ENCODE results near the gene CYP2B6.
"Not testable (repeated sequence)": the region's sequence is repeated elsewhere in the genome, so short reads cannot be mapped to it uniquely, and the experiment has no call there.

Gene CYP2B6

DNA sequence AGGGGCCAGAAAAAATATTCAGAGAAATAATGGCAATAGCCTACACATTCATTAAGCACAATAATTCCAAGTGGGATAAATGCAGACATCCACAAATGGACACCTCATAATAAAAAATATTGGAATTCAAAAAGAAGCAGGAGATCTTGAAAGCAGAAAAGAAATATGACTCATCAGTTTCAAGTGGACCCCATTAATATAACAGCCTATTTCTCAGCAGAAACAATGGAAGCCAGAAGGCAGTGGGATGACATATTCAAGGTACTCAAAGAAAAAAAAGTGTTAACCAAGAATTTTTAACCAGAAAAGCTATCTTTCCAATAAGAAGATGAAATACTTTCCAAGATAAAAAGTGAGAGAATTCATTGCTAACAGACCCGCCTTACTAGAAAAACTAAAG, 48.7 kb downstream of the CYP2B6 start:
- DNase-seq: no peak

DNA sequence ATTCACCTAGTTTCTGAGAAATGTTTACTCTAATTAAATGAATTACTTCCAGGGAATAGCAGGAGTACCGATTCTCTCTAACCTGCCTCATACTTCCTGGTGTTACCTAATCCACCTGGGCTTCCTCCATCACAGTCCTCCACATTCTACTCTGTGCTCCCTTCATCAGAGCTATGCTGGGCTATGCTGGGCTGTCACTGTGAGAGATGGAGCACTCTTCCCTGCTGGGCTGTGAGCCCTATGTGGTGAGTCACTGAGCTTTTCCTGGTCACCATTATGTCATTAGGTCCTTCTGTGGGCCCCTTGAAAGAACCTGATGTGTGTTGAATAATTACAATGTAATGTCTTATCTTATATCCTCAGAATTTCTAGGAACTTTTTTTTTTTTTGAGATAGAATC, 54.0 kb downstream of the CYP2B6 start:
- not testable (repeated sequence) for DNase-seq

DNA sequence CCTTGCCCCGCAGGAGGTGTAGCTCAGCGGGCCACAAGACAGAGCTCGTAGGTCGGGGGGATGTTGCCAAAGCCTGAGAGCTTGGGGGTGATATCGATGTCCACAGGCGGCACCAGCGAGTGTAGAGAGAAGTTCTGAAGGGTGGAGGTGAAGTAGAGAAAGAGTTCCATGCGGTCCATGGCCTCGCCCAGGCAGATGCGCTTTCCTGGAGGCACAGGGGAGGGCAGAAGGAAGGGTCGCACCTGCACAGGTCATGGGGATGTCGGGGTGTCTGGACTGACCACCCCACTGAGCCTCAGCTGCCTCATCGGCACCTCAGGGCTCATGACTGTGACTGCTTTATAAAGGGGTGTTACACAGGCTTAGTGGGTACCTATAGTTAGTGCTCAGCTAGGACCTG, 59.3 kb downstream of the CYP2B6 start:
- no peak for DNase-seq

DNA sequence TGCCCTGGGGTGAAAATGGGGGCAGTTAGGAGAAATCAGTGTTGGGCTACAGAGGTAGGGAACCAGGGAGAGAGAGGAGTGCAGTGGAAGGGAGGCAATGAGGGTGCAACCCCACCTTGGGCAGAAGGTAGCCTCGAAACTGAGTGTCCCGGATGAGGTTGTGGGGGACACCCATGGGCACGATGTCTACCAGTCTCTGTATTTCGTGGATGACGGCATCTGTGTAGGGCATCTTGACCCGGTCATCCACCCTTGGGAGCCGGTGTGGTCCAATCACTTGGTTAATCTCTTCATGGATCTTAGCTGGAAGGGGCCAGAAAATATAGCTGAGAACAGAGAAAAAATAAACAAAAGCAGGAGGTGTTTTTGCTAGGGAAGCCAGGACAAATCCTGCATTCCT, 61.1 kb downstream of the CYP2B6 start:
- DNase-seq: not testable (repeated sequence)

DNA sequence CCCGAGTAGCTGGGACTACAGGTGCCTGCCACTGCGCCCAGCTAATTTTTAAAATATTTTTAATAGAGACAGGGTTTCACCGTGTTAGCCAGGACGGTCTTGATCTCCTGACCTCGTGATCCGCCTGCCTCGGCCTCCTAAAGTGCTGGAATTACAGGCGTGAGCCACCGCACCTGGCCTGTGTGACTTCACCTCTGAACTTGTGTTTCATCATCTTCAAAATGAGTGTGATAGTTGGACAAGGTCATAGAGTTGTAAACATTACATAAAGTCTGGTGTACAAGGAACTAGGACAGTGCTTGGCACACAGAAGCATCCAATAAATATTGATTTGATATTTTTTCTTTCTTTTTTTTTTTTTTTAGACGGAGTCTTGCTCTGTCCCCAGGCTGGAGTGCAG, 62.2 kb downstream of the CYP2B6 start:
- not testable (repeated sequence) for DNase-seq

DNA sequence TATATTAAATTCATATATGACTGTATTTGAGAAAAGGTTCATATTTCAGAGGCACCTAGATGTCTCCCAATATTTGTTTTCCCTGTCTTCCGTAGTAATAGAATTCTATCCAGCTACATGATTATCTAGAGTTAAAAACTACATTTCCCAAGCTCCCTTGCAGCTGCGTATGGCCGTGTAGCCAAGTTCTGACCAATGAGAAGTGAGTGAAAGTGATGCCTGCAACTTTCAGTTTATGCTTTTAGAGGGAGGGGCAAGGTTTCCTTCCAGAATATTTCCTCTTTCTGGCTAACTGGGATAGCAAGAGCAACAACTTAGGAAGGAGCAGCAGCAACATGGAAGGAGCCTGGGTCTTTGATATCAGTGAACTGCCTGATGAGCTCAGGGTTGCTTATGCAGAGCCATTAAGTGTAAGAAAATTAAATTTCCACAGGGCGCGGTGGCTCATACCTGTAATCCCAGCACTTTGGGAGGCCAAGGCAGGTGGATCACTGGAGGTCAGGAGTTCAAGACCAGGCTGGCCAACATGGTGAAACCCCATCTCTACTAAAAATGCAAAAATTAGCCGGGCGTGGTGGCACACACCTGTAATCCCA, 74.0 kb downstream of the CYP2B6 start:
- no peak for DNase-seq
